SK-N-MC (cell line): ENCODE results near the gene HMGB2.
A peak's percentile ranks its signal among the peaks of the same experiment; 100 is the strongest.

Source experiments
- EZH2 ChIP-seq: fragments of 200-600 bp; sonication (generic); IDR thresholded peaks from one replicate; pipeline ENCODE4 v1.6.1; 2017; ENCODE audit warnings: antibody characterized with exemption
- FOXP2 ChIP-seq: optimal IDR thresholded peaks from 2 replicates; pipeline ENCODE3; 2011; ENCODE audit warnings: mild to moderate bottlenecking, moderate library complexity; ENCODE audit not compliant: insufficient read depth; ENCODE audit errors: extremely low read length, control extremely low read depth
- POLR2AphosphoS5 ChIP-seq: IDR thresholded peaks from 2 replicates; pipeline ENCODE4 v1.6.1; 2012; ENCODE audit warnings: mild to moderate bottlenecking, low read depth, low read length, borderline replicate concordance

DNA sequence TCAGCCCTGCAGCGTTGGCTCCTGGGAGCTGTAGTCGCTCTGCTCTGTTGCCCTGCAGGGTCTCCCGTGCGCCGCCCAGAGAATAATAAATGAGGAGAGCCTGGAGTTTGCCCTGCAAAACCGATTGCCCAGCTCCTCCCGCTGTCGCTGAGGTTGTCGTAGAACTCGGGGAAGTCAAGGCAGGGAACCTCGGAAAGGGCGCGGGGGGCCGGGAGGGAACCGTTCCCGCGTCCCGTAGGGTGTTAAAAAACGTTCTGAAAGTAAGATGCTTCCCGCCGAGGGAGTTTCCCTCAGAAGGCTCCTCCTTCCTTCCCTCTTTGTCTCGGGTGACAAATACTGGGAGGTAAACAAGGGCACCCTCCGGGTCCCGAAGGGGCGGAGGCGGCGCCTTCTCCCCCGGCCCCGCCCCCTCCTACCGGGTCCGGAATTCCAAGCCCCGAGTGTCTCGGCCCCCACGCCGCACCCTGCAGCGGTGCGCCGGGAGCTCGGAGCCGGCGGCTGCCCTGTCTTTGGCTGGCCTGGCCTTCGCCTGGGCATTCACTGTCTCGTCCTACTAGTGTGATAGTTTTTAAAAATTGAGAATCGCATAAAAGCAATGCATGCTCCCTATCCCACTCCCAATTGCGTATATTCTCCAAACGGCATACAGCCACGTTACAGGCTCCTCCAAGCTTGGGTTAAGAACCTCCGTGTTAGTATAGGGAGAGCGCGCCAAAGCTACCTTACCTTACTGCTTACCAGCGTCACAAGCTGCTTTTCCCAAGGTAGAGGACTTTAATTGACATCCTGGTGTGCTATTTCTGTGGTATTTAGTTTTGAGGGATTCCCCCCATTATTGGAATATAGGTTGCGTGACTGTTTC lies 964 bp upstream of the HMGB2 start:
- peak; percentile 99 for TF ChIP-seq FOXP2
- no peak for TF ChIP-seq EZH2
- TF ChIP-seq POLR2AphosphoS5: peak; percentile 88
